D721Med (cell line): ENCODE data around the gene TMC6.

Experiments
- DNase-seq: peaks from one replicate; pipeline ENCODE4 v3.0.0; 2011; ENCODE audit warnings: low spot score; ENCODE audit not compliant: insufficient read length
- FAIRE-seq: peaks from 2 replicates; lab custom pipeline; 2011; peaks lifted over from hg19 to GRCh38; lab: Jason Lieb, UNC
- TF ChIP-seq, protein P1 (sequence below): IDR thresholded peaks from 2 replicates; pipeline ENCODE4 v1.5.1; 2012; ENCODE audit warnings: mild to moderate bottlenecking, control low read depth; ENCODE audit not compliant: insufficient read depth; ENCODE audit errors: missing control alignments

The TMC6 gene

DNA sequence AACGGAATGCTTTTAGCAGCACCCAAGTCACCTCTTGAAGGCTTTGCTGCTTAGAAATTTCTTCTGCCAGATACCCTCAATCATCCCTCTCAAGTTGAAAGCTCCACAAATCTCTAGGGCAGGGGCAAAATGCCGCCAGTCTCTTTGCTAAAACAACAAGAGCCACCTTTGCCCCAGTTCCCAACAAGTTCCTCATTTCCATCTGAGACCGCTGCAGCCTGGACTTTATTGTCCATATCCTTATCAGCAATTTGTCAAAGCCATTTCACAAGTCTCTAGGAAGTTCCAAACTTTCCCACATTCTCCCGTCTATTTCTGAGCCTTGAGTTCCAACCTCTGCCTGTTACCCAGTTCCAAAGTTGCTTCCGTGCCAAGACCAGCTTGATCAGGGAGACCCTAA, 27.4 kb downstream of the TMC6 start:
- no peak for FAIRE-seq
- no peak for DNase-seq
- TF ChIP-seq, protein P1, sequence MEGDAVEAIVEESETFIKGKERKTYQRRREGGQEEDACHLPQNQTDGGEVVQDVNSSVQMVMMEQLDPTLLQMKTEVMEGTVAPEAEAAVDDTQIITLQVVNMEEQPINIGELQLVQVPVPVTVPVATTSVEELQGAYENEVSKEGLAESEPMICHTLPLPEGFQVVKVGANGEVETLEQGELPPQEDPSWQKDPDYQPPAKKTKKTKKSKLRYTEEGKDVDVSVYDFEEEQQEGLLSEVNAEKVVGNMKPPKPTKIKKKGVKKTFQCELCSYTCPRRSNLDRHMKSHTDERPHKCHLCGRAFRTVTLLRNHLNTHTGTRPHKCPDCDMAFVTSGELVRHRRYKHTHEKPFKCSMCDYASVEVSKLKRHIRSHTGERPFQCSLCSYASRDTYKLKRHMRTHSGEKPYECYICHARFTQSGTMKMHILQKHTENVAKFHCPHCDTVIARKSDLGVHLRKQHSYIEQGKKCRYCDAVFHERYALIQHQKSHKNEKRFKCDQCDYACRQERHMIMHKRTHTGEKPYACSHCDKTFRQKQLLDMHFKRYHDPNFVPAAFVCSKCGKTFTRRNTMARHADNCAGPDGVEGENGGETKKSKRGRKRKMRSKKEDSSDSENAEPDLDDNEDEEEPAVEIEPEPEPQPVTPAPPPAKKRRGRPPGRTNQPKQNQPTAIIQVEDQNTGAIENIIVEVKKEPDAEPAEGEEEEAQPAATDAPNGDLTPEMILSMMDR = no peak

DNA sequence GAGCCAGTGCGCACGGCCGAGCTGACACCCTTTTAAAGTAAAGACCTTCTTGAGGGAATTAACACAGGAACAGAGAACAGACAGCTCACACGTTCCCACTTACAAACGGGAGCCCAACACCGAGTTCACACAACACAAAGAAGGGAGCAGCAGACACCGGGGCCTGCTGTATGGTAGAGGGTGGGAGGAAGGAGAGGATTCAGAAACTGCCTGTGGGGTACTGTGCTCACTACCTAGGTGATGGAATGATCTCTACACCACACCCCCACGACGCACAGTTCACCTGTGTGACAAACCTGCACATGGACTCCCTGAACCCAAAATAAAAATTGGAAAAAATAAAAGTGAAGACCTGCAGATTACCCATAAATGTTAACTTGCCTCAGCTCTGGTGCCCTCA, 32.5 kb downstream of the TMC6 start:
- FAIRE-seq (no peak), DNase-seq (no peak)
- TF ChIP-seq, protein P1 = no peak

DNA sequence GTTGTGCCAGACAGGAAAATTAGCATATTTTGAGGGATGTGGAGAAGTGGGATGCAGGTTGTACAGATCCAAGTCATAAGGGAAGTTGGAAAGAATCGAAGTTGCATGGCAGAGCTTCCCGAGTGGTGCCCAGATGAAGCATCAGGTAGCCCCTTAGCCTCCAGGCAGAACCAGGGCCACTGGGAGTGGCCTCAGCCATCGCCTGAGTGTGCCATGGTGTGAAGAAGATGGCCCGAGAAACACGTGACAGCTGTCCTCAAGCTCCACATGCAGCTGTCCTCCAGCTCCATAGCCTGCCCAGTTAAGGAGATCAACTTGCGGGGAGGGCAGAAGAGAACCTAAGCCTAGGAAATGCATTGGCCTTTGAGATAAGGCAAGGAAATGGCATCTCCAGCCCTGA, 33.5 kb downstream of the TMC6 start:
- TF ChIP-seq, protein P1 = no peak
- DNase-seq = no peak
- FAIRE-seq = no peak

DNA sequence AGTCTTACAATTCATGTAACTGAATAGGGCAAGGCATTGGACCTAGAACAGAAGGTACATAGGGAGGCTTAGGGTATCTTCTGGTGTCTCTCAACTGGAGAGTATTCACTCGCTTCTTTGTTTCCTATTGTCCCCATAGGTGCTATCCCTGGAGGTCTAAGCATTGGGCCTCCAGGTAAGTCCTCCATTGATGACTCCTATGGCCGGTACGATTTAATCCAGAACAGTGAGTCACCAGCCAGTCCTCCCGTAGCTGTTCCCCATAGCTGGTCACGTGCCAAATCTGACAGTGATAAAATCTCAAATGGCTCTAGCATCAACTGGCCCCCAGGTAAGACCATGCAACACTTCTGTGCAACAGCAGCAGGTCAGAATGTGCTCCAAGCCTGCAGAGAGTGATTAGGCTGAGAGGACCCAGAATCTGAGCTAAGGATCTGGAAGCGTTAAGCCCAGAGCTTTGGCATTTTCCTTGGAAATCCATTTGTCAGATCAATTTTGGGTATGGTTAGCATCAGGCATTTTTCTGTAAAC, 35.7 kb downstream of the TMC6 start:
- TF ChIP-seq, protein P1 = no peak
- no peak for DNase-seq
- FAIRE-seq = no peak

DNA sequence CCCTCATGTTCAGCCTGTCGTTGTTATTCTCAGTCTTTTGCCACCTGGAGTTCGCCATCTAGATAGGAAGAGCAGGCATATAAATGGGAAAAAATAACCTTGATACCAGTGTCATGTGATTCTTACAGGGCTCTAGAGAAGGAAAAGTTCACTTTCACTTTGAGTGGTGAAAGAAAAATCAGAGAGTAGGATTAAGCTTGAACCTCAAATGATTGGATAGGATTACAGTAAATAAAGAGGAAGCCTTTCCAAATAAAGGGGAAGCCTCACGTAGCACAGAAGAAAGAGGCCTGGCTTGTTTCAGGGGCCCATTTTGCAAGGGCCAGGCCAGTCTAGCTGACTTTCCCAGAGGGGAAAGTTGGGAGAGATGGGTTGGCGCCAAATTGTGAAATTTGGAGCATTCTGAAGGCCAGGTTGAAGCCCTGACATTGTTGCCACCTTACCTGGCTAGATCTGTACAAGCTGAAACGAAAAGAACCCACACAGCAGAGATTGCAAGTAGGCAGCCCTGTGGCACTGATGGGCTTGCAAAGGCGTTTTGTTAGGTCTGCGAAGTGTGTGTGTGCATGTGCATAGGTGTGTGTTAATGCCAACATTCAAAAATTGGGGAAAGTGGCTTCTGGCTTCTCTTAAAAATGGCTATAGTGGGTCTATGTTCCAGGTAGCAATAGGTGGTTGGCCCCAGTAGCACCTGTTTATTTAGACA, 38.8 kb downstream of the TMC6 start:
- TF ChIP-seq, protein P1 = no peak
- DNase-seq (no peak), FAIRE-seq (no peak)

DNA sequence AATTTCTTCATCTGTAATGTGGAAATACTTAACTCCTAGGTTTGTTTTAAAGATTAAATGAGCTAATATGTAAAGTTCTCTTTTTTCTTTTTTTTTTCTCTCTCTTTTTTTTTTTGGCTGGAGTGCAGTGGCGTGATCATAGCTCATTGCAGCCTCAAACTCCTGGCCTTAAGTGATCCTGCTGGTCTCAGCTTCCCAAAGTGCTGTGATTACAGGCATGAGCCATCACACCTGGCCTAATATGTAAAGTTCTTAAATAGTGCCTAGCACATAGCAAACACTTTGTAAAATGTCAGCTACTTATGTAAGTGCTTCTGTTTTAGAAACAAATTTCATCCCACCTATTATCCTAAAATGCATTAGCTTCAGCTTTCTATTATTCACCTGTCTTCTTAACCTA, 40.0 kb downstream of the TMC6 start:
- no peak for FAIRE-seq
- TF ChIP-seq, protein P1 = no peak

DNA sequence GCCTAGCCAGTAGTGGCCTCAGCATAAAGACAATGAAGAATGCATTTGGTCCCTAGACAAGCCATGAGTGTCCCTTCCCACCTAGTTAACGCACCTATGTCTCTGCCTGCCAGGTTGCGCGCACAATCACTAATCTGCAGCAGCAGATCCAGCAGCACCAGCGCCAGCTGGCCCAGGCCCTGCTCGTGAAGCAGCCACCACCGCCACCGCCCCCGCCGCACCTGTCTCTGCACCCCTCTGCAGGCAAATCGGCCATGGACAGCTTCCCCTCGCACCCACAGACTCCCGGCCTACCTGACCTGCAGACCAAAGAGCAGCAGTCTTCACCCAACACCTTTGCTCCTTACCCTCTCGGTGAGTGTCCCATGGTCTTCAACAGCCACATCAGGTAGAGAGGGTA, 41.8 kb downstream of the TMC6 start:
- DNase-seq (no peak), FAIRE-seq (no peak)
- TF ChIP-seq, protein P1 = no peak

More for the DNA sequence above, 40.0 kb downstream of the TMC6 start:
- DNase-seq = no peak
